Hepatocyte (in vitro differentiated cells): ENCODE measurements around the gene CRIM1.

Experiments
- EZH2 ChIP-seq: fragments of 200-600 bp; sonication (generic); IDR thresholded peaks from 2 replicates; pipeline ENCODE4 v1.6.1; 2016; ENCODE audit warnings: antibody characterized with exemption, mild to moderate bottlenecking, borderline replicate concordance
- EZH2phosphoT487 ChIP-seq: fragments of 200-600 bp; sonication (generic); IDR thresholded peaks from one replicate; pipeline ENCODE4 v1.6.1; 2018; ENCODE audit warnings: antibody characterized with exemption, mild to moderate bottlenecking, low read depth, moderate library complexity; ENCODE audit not compliant: unreplicated experiment, severe bottlenecking
- TF ChIP-seq, protein P1 (sequence below): fragments of 200-600 bp; sonication (generic); IDR thresholded peaks from 2 replicates; pipeline ENCODE4 v1.5.1; 2016; ENCODE audit warnings: antibody characterized with exemption, mild to moderate bottlenecking; ENCODE audit not compliant: poor library complexity

DNA sequence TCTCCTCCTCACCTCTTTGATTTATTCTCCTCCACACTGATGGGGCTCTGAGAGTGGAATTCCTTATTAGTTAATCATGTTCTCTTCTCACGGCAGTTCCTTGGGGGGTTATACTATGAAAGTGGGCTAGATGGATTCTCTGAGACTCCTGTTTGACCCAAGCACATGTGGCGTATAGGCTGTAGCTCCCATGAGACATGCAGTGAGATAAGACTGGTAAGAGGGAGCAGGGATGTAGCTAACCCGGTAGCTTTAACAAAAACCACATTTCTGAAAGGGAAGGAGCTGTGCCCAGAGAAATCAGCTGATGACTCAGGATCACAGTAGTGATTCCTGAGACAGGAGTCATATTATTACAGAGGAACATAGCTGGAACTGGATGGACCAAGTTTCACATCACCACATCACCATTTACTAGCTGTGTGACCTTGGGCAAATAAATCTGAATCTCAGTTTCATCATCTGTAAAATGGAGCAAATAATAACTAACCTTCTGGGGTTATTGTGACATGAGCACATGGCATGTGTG lies 82.9 kb downstream of the CRIM1 start:
- TF ChIP-seq, protein P1, sequence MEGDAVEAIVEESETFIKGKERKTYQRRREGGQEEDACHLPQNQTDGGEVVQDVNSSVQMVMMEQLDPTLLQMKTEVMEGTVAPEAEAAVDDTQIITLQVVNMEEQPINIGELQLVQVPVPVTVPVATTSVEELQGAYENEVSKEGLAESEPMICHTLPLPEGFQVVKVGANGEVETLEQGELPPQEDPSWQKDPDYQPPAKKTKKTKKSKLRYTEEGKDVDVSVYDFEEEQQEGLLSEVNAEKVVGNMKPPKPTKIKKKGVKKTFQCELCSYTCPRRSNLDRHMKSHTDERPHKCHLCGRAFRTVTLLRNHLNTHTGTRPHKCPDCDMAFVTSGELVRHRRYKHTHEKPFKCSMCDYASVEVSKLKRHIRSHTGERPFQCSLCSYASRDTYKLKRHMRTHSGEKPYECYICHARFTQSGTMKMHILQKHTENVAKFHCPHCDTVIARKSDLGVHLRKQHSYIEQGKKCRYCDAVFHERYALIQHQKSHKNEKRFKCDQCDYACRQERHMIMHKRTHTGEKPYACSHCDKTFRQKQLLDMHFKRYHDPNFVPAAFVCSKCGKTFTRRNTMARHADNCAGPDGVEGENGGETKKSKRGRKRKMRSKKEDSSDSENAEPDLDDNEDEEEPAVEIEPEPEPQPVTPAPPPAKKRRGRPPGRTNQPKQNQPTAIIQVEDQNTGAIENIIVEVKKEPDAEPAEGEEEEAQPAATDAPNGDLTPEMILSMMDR: no peak
- TF ChIP-seq EZH2 (no peak), EZH2phosphoT487 (no peak)
